Measurements from ENCODE around the gene FAM204A. TPM values are rescaled to one million over a fixed set of nuclear protein-coding genes. Genes with fewer than 3 reads are reported as not detected.

FAM204A gene
- total and polyA plus RNA-seq, 2 experiments from 2014 or later: 50.8 to 56.6 TPM

- DNase-seq (ENCODE audit: low spot score): peak; percentile 30
- WGBS (ENCODE audit: low lambda C conversion rate, missing lambda C conversion rate): 71% methylated on average over 4 of the region's 4 CpGs
- Histone ChIP-seq H3K4me3 (no peak overlapping the region), H4K20me1 (ENCODE audit: insufficient read depth, poor library complexity, severe bottlenecking) (no peaks in the 10 kb centered on the region), H3K79me2 (peaks cover 9% of the 10 kb centered on the region), H2AFZ (no peak overlapping the region), H3K36me3 (replicated peaks; ENCODE audit: insufficient read depth, low read depth) (peaks cover 3% of the 10 kb centered on the region), H3K4me2 (no peak overlapping the region), H3K27me3 (no peaks in the 10 kb centered on the region), H3K9me3 (ENCODE audit: low read depth) (no peaks in the 10 kb centered on the region), H3K4me1 (ENCODE audit: insufficient read depth) (no peaks in the 10 kb centered on the region), H3K9me2 (replicated peaks; ENCODE audit: insufficient read depth) (no peaks in the 10 kb centered on the region), H3K27ac (no peak overlapping the region)
- TF ChIP-seq EZH2 (IDR thresholded peaks at IDR 0.05; ENCODE audit: borderline replicate concordance) (no peak), EZH2phosphoT487 (IDR thresholded peaks at IDR 0.05; ENCODE audit: low read depth, severe bottlenecking, unreplicated experiment) (no peak), CTCF (IDR thresholded peaks at IDR 0.05; ENCODE audit: poor library complexity) (no peak)
Observed at GRCh38 chr10:118332948-118333710, 9.0 kb downstream of the FAM204A start.

DNA sequence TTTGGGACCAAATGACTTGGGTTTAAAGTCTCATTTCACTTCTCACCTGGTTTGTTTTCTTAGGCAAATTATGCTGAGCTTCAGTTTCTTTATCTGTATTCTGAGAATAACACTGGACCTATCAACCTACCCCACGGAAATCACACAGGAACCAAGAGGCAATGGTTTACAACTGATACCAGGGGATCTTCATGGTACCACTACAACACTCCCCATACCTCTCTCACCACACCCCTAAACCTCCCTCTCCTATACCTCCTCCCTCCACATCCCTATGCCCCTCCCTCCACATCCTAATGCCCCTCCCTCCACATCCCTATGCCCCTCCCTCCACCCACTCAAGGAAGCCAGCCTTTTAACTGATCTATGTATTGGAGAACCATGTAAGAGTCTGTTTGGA, 9.9 kb downstream of the FAM204A start:
- Histone ChIP-seq H3K4me2 (no peak overlapping the region), H3K27ac (no peak overlapping the region), H3K9me3 (ENCODE audit: low read depth) (no peaks in the 10 kb centered on the region), H2AFZ (no peak overlapping the region), H3K36me3 (replicated peaks; ENCODE audit: insufficient read depth, low read depth) (peaks cover 3% of the 10 kb centered on the region), H3K9me2 (replicated peaks; ENCODE audit: insufficient read depth) (no peaks in the 10 kb centered on the region), H3K79me2 (peaks cover 8% of the 10 kb centered on the region), H3K4me3 (no peak overlapping the region), H3K4me1 (ENCODE audit: insufficient read depth) (no peaks in the 10 kb centered on the region), H4K20me1 (ENCODE audit: insufficient read depth, poor library complexity, severe bottlenecking) (no peaks in the 10 kb centered on the region), H3K27me3 (no peaks in the 10 kb centered on the region)
- 86% methylated on average over 1 of the region's 1 CpG for WGBS (ENCODE audit: low lambda C conversion rate, missing lambda C conversion rate)
- TF ChIP-seq EZH2phosphoT487 (IDR thresholded peaks at IDR 0.05; ENCODE audit: low read depth, severe bottlenecking, unreplicated experiment): no peak
- no peak for TF ChIP-seq CTCF (IDR thresholded peaks at IDR 0.05; ENCODE audit: poor library complexity)
- no peak for TF ChIP-seq EZH2 (IDR thresholded peaks at IDR 0.05; ENCODE audit: borderline replicate concordance)
- no peak for DNase-seq (ENCODE audit: low spot score)

DNA sequence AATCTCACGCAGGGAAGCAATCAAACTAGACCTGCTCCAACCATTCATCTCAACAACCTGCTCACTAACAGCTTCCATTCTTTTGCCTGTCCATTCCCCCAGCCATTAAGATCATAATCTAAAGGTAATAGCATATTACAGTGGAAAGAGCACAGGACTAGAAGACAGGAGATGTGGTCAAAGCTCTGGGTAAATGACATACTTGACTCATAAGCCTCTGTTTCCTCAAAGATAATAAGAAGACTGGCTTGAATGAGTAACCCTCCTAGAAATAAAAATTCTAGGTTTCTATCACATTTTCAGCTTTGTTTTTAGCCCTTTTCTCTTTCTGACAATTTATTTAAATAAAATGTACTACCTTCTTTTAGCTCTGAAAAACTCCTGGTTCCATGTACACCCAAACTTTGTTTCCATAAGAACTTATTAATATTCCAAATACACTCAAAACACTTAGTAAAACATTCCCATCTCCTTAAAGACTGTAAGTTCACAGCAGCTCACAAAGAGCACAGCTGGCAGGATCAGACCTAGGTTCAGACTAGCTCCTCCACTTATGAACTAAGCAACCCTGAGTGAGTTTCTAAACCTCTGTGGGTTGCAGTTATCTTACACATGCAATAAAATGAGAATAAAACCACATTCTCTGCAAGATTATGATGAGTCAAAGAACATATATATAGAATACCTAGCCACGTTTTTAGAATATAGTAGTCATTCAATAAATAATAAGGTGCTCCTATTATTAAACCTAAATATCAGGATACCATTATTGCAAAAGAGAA, 11.6 kb downstream of the FAM204A start:
- no peak overlapping the region for H3K27ac ChIP-seq
- H3K9me3 ChIP-seq (ENCODE audit: low read depth): no peaks in the 10 kb centered on the region
- H3K9me2 ChIP-seq (replicated peaks; ENCODE audit: insufficient read depth): no peaks in the 10 kb centered on the region
- H3K4me1 ChIP-seq (ENCODE audit: insufficient read depth): no peaks in the 10 kb centered on the region
- no peaks in the 10 kb centered on the region for H4K20me1 ChIP-seq (ENCODE audit: insufficient read depth, poor library complexity, severe bottlenecking)
- no peaks in the 10 kb centered on the region for H3K27me3 ChIP-seq
- 94% methylated on average over 2 of the region's 2 CpGs for WGBS (ENCODE audit: low lambda C conversion rate, missing lambda C conversion rate)
- no peak overlapping the region for H2AFZ ChIP-seq
- no peak overlapping the region for H3K4me3 ChIP-seq
- no peak for DNase-seq (ENCODE audit: low spot score)
- H3K36me3 ChIP-seq (replicated peaks; ENCODE audit: insufficient read depth, low read depth): peaks cover 3% of the 10 kb centered on the region
- TF ChIP-seq CTCF (IDR thresholded peaks at IDR 0.05; ENCODE audit: poor library complexity) (no peak), EZH2 (IDR thresholded peaks at IDR 0.05; ENCODE audit: borderline replicate concordance) (no peak), EZH2phosphoT487 (IDR thresholded peaks at IDR 0.05; ENCODE audit: low read depth, severe bottlenecking, unreplicated experiment) (no peak)
- H3K79me2 ChIP-seq: peaks cover 3% of the 10 kb centered on the region
- no peak overlapping the region for H3K4me2 ChIP-seq

Data from hepatocyte (in vitro differentiated cells).